Ascending aorta (tissue), 2 donors: ENCODE data around the gene EME2. TPM values are rescaled to one million over a fixed set of nuclear protein-coding genes. Genes with fewer than 3 reads are reported as not detected.

ENCODE experiments used
- DNase-seq, 2 donors: peaks; one replicate each; pipeline ENCODE4 v3.0.0-alpha.2; 2019; ENCODE audit warnings: low spot score in 2 of 2
- H3K27ac ChIP-seq, 2 donors: fragments of 200-600 bp; sonication (generic); one replicate each; pipeline ENCODE4 v1.5.1; 2016 to 2017; ENCODE audit warnings: mild to moderate bottlenecking in 1 of 2
- H3K27me3 ChIP-seq: fragments of 200-600 bp; sonication (generic); one replicate; pipeline ENCODE4 v1.5.1; 2017
- H3K36me3 ChIP-seq, 2 donors: fragments of 200-600 bp; sonication (generic); one replicate each; pipeline ENCODE4 v1.5.1; 2016
- H3K4me1 ChIP-seq, 2 donors: fragments of 200-600 bp; sonication (generic); one replicate each; pipeline ENCODE4 v1.5.1; 2016 to 2017; ENCODE audit warnings: mild to moderate bottlenecking in 1 of 2
- H3K4me3 ChIP-seq, 2 donors: fragments of 200-600 bp; sonication (generic); one replicate each; pipeline ENCODE4 v1.5.1; 2016 to 2017; ENCODE audit warnings: mild to moderate bottlenecking in 1 of 2
- H3K9me3 ChIP-seq, 2 donors: fragments of 200-600 bp; sonication (generic); one replicate each; pipeline ENCODE4 v1.5.1; 2016
- intact Hi-C: fragments of 100-400 bp; cut with DNase I; formaldehyde crosslinking; loops from one replicate; pipeline ENCODE4 v1.15.1; 2023
- total RNA-seq: library from RNA; depleted of rRNA; stranded (reverse); fragments of >200 nt; gene quantifications from one replicate; pipeline ENCODE4 v1.1.0, GENCODE V29; 2016
- TF ChIP-seq, protein P1 (sequence below), 3 experiments: fragments of 200-600 bp in 2 of 3; fragments of 450-650 bp in 1 of 3; sonication (generic) in 2 of 3; IDR thresholded peaks; one replicate each; pipeline ENCODE4 v1.5.1; 2016 to 2019; ENCODE audit warnings: antibody characterized with exemption in 3 of 3, mild to moderate bottlenecking in 1 of 3, moderate library complexity in 1 of 3

Gene EME2
- total RNA-seq, 1 donor from 2014 or later: 25.3 TPM

DNA sequence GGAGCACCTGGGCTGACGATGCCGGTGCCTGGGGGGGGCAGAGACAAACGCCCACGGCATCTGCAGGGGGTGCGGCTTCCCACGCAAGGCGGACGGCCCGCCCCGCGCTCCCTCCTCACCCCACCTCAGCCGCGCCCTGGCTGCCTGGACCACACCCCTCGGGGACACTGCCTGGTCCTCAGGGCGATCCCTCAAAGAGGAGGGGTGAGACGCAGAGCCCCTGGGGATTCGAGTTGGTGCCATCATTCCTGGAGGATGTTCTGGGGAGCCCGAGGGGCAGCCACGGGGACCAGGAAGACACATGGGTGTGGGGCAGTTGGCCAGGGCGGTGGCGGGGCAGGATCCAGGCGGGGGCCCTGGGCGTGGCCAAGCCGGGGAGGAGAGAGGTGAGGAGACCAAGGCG lies 17.0 kb downstream of the EME2 start:
- Histone ChIP-seq H3K27me3 (no peaks in the 10 kb centered on the region), H3K4me1 (peaks cover 0 to 6% of the 10 kb centered on the region in 2 donors), H3K9me3 (no peaks in the 10 kb centered on the region), H3K27ac (no peak overlapping the region), H3K4me3 (no peak overlapping the region), H3K36me3 (peaks cover 37 to 49% of the 10 kb centered on the region in 2 donors)
- intact Hi-C loops: no loop called here
- DNase-seq: peak in 1 of 2 donors; percentile 55
- TF ChIP-seq, protein P1, sequence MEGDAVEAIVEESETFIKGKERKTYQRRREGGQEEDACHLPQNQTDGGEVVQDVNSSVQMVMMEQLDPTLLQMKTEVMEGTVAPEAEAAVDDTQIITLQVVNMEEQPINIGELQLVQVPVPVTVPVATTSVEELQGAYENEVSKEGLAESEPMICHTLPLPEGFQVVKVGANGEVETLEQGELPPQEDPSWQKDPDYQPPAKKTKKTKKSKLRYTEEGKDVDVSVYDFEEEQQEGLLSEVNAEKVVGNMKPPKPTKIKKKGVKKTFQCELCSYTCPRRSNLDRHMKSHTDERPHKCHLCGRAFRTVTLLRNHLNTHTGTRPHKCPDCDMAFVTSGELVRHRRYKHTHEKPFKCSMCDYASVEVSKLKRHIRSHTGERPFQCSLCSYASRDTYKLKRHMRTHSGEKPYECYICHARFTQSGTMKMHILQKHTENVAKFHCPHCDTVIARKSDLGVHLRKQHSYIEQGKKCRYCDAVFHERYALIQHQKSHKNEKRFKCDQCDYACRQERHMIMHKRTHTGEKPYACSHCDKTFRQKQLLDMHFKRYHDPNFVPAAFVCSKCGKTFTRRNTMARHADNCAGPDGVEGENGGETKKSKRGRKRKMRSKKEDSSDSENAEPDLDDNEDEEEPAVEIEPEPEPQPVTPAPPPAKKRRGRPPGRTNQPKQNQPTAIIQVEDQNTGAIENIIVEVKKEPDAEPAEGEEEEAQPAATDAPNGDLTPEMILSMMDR (IDR thresholded peaks at IDR 0.05): no peak

DNA sequence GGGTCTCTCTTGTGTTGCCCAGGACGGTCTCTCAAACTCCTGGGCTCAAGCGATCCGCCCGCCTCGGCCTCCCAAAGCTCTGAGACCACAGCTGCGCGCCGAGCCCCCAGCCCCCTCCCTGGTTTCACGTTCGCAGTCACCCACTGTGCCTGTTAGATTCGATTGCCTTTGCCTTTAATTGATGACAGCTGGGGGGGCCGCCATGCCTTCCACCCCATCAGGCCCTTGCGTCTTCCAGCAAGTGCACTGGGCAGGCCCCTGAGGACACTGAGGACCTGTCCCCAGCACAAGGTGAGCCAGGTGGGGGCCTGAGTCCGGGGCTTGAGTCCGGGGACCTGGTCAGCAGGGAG lies 17.6 kb downstream of the EME2 start:
- TF ChIP-seq, protein P1 (IDR thresholded peaks at IDR 0.05): no peak
- H3K9me3 ChIP-seq: no peaks in the 10 kb centered on the region
- DNase-seq: no peak

DNA sequence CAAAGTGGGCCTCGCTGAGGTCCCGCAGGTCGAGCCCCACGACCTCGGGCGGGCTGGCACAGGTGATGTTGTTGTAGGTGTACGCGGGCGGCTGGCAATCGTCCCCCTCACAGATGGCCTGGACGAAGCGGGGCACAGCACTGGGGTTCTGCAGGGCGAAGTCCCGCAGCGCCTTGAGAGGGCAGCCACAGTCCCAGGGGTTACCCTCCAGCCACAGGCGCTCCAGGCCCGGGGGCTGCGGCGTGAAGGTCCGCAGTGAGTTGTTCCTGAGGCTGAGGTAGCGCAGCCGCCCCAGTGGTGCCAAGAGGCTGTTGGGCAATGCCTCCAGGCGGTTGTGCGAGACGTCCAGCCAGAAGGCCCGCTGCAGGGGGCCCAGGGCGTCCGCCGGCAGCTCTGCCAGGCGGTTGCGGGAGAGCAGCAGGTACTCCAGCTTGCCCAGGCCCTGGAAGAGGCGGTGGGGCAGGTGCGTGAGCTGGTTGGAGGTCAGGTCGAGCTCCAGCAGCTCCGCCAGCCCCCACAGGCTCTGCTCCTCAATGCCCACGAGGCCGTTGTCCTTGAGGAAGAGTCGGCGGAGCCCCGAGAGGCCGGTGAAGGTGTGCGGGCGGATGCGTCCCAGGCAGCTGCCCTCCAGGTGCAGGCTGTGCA lies 18.1 kb downstream of the EME2 start:
- no peaks in the 10 kb centered on the region for H3K27me3 ChIP-seq
- peaks cover 37 to 48% of the 10 kb centered on the region in 2 donors for H3K36me3 ChIP-seq
- TF ChIP-seq, protein P1 (IDR thresholded peaks at IDR 0.05): no peak
- no peaks in the 10 kb centered on the region for H3K4me1 ChIP-seq
- peak in 1 of 2 donors; percentile 59 for DNase-seq
- no peaks in the 10 kb centered on the region for H3K9me3 ChIP-seq
- no peak overlapping the region for H3K27ac ChIP-seq
- no peak overlapping the region for H3K4me3 ChIP-seq
- intact Hi-C loops: no loop called here

More for the DNA sequence above, 17.6 kb downstream of the EME2 start:
- Histone ChIP-seq H3K27ac (no peak overlapping the region), H3K27me3 (no peaks in the 10 kb centered on the region), H3K4me3 (no peak overlapping the region), H3K4me1 (peaks cover 0 to 2% of the 10 kb centered on the region in 2 donors), H3K36me3 (peaks cover 37 to 49% of the 10 kb centered on the region in 2 donors)
- intact Hi-C loops: no loop called here

DNA sequence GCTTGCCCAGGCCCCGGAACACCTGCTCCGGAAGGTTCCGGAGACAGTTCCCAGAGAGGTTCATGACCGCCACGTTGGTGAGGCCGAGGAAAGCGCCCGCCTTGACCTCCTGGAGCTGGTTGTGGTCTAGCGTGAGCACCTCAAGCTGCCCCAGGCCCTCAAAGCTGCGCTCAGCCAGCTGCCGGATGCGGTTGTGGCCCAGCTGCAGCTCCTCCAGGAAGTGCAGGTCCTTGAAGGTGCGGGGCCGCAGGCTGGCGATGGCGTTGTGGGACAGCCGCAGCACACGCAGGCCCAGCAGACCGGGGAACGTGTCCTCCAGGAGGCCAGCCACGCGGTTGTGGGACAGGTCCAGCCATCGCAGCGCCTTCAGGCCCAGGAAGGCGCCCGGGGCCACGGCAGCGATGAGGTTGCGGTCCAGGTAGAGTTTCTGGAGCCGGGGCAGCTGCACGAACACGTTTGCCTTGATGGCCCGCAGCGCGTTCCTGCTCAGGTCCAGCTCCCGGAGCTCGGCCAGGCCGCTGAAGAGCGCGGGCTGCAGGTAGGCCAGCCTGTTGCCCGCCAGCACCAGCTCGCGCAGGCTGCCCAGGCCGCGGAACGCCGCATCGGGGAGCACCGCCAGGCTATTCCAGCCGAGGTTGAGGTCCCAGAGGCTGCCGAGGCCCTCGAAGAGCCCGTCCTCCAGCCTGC lies 18.8 kb downstream of the EME2 start:
- H3K27me3 ChIP-seq: no peaks in the 10 kb centered on the region
- no peak overlapping the region for H3K27ac ChIP-seq
- no peak for DNase-seq
- intact Hi-C loops: no loop called here
- H3K4me1 ChIP-seq: no peaks in the 10 kb centered on the region
- peaks cover 37 to 41% of the 10 kb centered on the region in 2 donors for H3K36me3 ChIP-seq
- TF ChIP-seq, protein P1 (IDR thresholded peaks at IDR 0.05): no peak
- H3K9me3 ChIP-seq: no peaks in the 10 kb centered on the region
- H3K4me3 ChIP-seq: no peak overlapping the region

DNA sequence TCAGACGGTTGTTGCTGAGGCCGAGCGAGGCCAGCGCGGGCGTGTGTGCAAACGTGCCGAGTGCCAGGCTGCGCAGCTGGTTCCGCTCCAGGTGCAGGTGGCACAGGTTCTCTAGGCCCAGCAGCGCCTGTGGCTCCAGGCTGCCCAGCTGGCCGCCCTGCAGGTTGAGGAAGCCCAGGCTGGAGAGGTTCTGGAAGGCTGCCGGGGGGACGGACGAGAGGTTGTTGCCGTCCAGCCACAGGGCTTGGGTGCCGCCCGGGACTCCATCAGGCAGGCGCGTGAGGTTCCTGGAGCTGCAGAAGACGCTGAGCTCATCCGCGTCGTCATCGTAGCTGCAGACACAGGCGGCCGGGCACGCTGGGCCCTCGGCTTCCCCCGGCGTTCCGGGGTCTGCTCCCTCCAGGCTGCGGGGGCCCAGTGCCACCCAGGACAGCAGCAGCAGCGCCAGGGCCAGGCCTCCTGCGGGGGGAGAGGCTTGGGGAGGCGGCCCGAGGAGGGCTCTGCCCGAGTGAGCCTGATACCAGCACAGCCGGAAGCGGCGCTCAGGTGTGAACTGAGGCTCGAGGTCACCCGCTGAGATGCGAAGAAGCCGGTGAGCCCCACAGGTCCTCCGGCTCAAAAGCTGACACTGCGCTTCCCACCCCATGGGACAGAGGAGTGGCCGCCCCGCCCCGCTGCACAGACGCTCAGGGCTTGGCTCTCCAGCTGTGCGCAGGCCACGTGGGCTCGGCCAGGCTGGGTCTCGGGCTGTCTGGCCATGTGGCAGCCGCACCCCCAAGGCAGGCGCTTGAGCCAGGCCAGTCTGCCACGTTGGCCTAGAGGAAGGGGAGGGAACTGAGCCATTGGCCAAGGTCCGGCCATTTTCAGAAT lies 19.6 kb downstream of the EME2 start:
- Histone ChIP-seq H3K27ac (no peak overlapping the region), H3K4me3 (no peak overlapping the region), H3K4me1 (no peaks in the 10 kb centered on the region), H3K9me3 (no peaks in the 10 kb centered on the region), H3K27me3 (no peaks in the 10 kb centered on the region), H3K36me3 (peaks cover 31 to 33% of the 10 kb centered on the region in 2 donors)
- TF ChIP-seq, protein P1 (IDR thresholded peaks at IDR 0.05): no peak
- intact Hi-C loops: no loop called here
- DNase-seq: no peak
